CD14-positive monocyte (primary cell): Measurements from ENCODE around the gene OVCH1. TPM values are rescaled to one million over a fixed set of nuclear protein-coding genes. Genes with fewer than 3 reads are reported as not detected.
A peak's percentile ranks its signal among the peaks of the same experiment; 100 is the strongest.

Source experiments
- DNase-seq, 3 donors: peaks; one replicate each; pipeline ENCODE4 v3.0.0-alpha.2; 2011 to 2022
- H2AFZ ChIP-seq: 2 replicates; pipeline ENCODE4 v1.6.0; 2012; ENCODE audit warnings: mild to moderate bottlenecking, low read depth, low read length, inconsistent platforms; ENCODE audit not compliant: insufficient read depth, poor library complexity, severe bottlenecking
- H3K27ac ChIP-seq, 2 donors: 1 replicate in 1 of 2; 2 replicates in 1 of 2; pipeline ENCODE4 v1.5.1; 2012 to 2013; ENCODE audit warnings: low read length in 2 of 2, control low read depth in 1 of 2, inconsistent platforms in 1 of 2, low read depth in 1 of 2, mild to moderate bottlenecking in 1 of 2
- H3K27me3 ChIP-seq, 2 donors: one replicate each; pipeline versions ENCODE4 v1.6.0 to v1.6.1; 2011 to 2013; ENCODE audit warnings: low read length in 2 of 2; ENCODE audit not compliant: control insufficient read depth in 2 of 2, insufficient read depth in 2 of 2
- H3K36me3 ChIP-seq, 2 donors: replicated peaks in 1 of 2; 1 replicate in 1 of 2; 2 replicates in 1 of 2; pipeline versions ENCODE4 v1.5.1 to v1.6.1; 2012 to 2013; ENCODE audit warnings: low read length in 2 of 2, control low read depth in 1 of 2, inconsistent platforms in 1 of 2, mild to moderate bottlenecking in 1 of 2; ENCODE audit not compliant: insufficient read depth in 2 of 2, control insufficient read depth in 1 of 2
- H3K4me1 ChIP-seq, 2 donors: 1 replicate in 1 of 2; 2 replicates in 1 of 2; pipeline versions ENCODE4 v1.5.1 to v1.6.1; 2012 to 2013; ENCODE audit warnings: low read length in 2 of 2, control low read depth in 1 of 2, inconsistent platforms in 1 of 2, mild to moderate bottlenecking in 1 of 2, moderate library complexity in 1 of 2; ENCODE audit not compliant: insufficient read depth in 2 of 2, control insufficient read depth in 1 of 2
- H3K4me2 ChIP-seq: replicated peaks from 2 replicates; pipeline ENCODE3; 2012; ENCODE audit warnings: low read length, moderate library complexity, mild to moderate bottlenecking; ENCODE audit not compliant: poor library complexity, severe bottlenecking; ENCODE audit errors: extremely low read depth
- H3K4me3 ChIP-seq, 3 experiments: fragments of 200-600 bp in 1 of 3; sonication (generic) in 1 of 3; replicated peaks in 1 of 3; 1 replicate in 2 of 3; 2 replicates in 1 of 3; pipeline ENCODE4 v1.5.1; 2011 to 2013; ENCODE audit warnings: low read length in 3 of 3, mild to moderate bottlenecking in 3 of 3, control low read depth in 2 of 3, low read depth in 2 of 3, inconsistent platforms in 1 of 3, moderate library complexity in 1 of 3
- H3K79me2 ChIP-seq: 2 replicates; pipeline ENCODE4 v1.6.0; 2012; ENCODE audit warnings: mild to moderate bottlenecking, control low read depth, inconsistent platforms, low read length, moderate library complexity; ENCODE audit not compliant: insufficient read depth
- H3K9ac ChIP-seq: 2 replicates; pipeline ENCODE4 v1.6.0; 2017; ENCODE audit warnings: low read length, mild to moderate bottlenecking; ENCODE audit not compliant: insufficient read depth, poor library complexity, severe bottlenecking
- H3K9me3 ChIP-seq, 2 donors: replicated peaks in 1 of 2; 1 replicate in 1 of 2; 2 replicates in 1 of 2; pipeline versions ENCODE4 v1.5.1 to v1.6.1; 2012 to 2013; ENCODE audit warnings: low read length in 2 of 2, control low read depth in 1 of 2; ENCODE audit not compliant: control insufficient read depth in 1 of 2, insufficient read depth in 1 of 2
- H4K20me1 ChIP-seq: 2 replicates; pipeline ENCODE4 v1.6.0; 2012; ENCODE audit warnings: mild to moderate bottlenecking, low read length, control low read depth, moderate library complexity; ENCODE audit not compliant: insufficient read depth
- H3K27ac Mint-ChIP-seq, 7 donors: one replicate each; pipeline ENCODE4 v1.8.0; 2020; ENCODE audit warnings: mild to moderate bottlenecking in 7 of 7, mixed read lengths in 7 of 7, moderate library complexity in 6 of 7, inconsistent platforms in 2 of 7
- H3K27me3 Mint-ChIP-seq, 3 donors: one replicate each; pipeline ENCODE4 v1.8.0; 2021 to 2022; ENCODE audit warnings: low read depth in 3 of 3, mild to moderate bottlenecking in 3 of 3, mixed read lengths in 3 of 3, moderate library complexity in 3 of 3, inconsistent platforms in 1 of 3
- H3K36me3 Mint-ChIP-seq, 2 donors: one replicate each; pipeline ENCODE4 v1.8.0; 2020; ENCODE audit warnings: mixed read lengths in 2 of 2, inconsistent platforms in 1 of 2, mild to moderate bottlenecking in 1 of 2
- H3K4me1 Mint-ChIP-seq: one replicate; pipeline ENCODE4 v1.8.0; 2020; ENCODE audit warnings: mild to moderate bottlenecking, mixed read lengths
- H3K4me3 Mint-ChIP-seq, 2 donors: one replicate each; pipeline ENCODE4 v1.8.0; 2020; ENCODE audit warnings: mild to moderate bottlenecking in 2 of 2, mixed read lengths in 2 of 2, moderate library complexity in 1 of 2
- H3K9me3 Mint-ChIP-seq, 7 donors: one replicate each; pipeline ENCODE4 v1.8.0; 2020 to 2022; ENCODE audit warnings: mixed read lengths in 7 of 7, mild to moderate bottlenecking in 6 of 7, moderate library complexity in 6 of 7, inconsistent platforms in 2 of 7
- WGBS: methylation state at CpG from one replicate; pipeline ENCODE4 v1.1.5; 2013; ENCODE audit warnings: missing lambda C conversion rate; ENCODE audit not compliant: insufficient coverage; 5-methylcytosine and 5-hydroxymethylcytosine counted together
- intact Hi-C, 2 donors: fragments of 100-400 bp; cut with micrococcal nuclease; formaldehyde crosslinking; loops; one replicate each; pipeline versions ENCODE4 v1.15.0 to v1.15.1; 2023
- polyA plus RNA-seq, 3 donors: library from polyadenylated mRNA; depleted of rRNA in 1 of 3; unstranded in 2 of 3; stranded (reverse) in 1 of 3; fragments of 300-500 nt in 2 of 3; fragments of >200 nt in 1 of 3; fragmentation: Illumina TruSeq in 2 of 3; gene quantifications; 1 replicate in 2 of 3; 2 replicates in 1 of 3; pipeline ENCODE4 v1.2.3, GENCODE V29; 2012 to 2021
- TF ChIP-seq, protein P1 (sequence below): fragments of 200-600 bp; IDR thresholded peaks from one replicate; pipeline ENCODE4 v1.8.0; 2022; ENCODE audit warnings: antibody characterized with exemption, mild to moderate bottlenecking

The OVCH1 gene
- polyA plus RNA-seq, 3 donors, result 0.03 TPM; not detected in 2

DNA sequence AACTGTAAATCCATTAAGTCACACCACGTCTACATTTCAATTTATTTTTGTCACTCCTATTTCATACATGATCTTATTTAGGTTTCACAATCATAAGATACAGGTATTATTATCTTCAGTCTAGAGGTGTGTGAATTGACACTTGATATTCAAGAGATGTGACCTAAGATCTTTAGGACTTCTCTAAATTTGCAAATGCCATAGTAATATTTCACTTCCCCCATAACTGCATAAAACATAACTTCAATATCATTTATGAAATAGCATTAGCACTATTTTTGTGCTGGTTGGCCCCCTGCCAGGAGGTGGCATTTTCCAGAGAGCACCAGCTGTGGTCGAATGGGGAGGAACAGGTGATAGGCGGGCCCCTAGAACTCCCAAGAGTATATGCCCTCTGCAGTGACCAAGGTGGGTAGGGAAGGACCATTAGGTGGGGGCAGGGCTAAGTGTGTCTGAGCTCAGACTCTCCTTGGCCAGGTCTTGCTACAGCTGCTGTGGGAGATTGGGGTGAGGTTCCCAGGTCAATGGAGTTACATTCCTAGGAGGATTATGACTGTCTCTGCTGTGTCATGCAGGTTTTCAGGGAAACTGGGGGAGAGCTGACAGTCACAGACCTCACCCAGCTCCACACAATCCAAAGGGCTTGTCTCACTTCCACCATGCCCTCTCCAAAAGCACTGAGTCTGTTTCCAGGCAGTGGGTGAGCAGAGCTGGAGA is 67.3 kb downstream of the OVCH1 start:
- TF ChIP-seq, protein P1, sequence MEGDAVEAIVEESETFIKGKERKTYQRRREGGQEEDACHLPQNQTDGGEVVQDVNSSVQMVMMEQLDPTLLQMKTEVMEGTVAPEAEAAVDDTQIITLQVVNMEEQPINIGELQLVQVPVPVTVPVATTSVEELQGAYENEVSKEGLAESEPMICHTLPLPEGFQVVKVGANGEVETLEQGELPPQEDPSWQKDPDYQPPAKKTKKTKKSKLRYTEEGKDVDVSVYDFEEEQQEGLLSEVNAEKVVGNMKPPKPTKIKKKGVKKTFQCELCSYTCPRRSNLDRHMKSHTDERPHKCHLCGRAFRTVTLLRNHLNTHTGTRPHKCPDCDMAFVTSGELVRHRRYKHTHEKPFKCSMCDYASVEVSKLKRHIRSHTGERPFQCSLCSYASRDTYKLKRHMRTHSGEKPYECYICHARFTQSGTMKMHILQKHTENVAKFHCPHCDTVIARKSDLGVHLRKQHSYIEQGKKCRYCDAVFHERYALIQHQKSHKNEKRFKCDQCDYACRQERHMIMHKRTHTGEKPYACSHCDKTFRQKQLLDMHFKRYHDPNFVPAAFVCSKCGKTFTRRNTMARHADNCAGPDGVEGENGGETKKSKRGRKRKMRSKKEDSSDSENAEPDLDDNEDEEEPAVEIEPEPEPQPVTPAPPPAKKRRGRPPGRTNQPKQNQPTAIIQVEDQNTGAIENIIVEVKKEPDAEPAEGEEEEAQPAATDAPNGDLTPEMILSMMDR, result no peak
- peak overlapping the region; percentile 39 to 96 (median 83) for H3K27ac Mint-ChIP-seq
- no peaks in the 10 kb centered on the region for H4K20me1 ChIP-seq
- H3K27ac ChIP-seq, result peak overlapping the region in 1 of 2 donors; percentile 26
- H3K9ac ChIP-seq, result no peak overlapping the region
- no peak overlapping the region for H3K4me3 Mint-ChIP-seq
- H3K27me3 ChIP-seq, result no peaks in the 10 kb centered on the region
- intact Hi-C loops, result loop anchor here (2.0 to 10.0 kb wide), 4 partner anchors 48 to 265 kb away; partner anchors contain the start of gene ERGIC2 (in 2 of the 2)
- no peak overlapping the region for H3K4me2 ChIP-seq
- peaks cover 36 to 41% of the 10 kb centered on the region in 2 donors for H3K4me1 ChIP-seq
- H3K36me3 Mint-ChIP-seq, result peaks cover 0 to 7% of the 10 kb centered on the region in 2 donors
- no peak overlapping the region for H3K4me3 ChIP-seq
- H3K4me1 Mint-ChIP-seq, result peaks cover 40% of the 10 kb centered on the region
- WGBS, result 58% methylated on average over 2 of the region's 3 CpGs
- no peaks in the 10 kb centered on the region for H3K79me2 ChIP-seq
- H3K9me3 Mint-ChIP-seq, result peaks cover 0 to 4% (median 0%) of the 10 kb centered on the region in 7 donors
- peaks cover 0 to 3% (median 0%) of the 10 kb centered on the region in 3 donors for H3K27me3 Mint-ChIP-seq
- H3K36me3 ChIP-seq, result no peaks in the 10 kb centered on the region
- no peaks in the 10 kb centered on the region for H3K9me3 ChIP-seq
- no peak overlapping the region for H2AFZ ChIP-seq
- peak in 2 of 3 donors; percentile 5 to 12 for DNase-seq

DNA sequence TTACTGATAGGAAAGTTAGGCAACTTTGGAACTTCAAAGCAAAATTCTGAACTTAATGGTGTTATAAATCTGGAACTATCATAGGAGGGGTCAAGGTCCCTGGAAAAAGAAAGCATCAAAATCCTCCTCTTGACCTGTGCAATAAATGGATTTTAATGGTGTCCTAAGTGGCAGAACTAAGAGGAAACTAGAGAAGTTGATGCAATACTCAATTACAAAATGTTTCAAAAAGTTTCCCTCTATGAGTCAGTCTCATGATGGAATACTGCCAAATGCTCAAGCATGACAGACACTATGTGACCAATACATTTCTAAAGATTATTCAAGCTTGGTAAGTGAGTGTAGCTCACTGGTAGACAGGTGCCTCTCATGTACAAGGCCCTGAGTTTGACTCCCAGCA is 68.9 kb downstream of the OVCH1 start:
- Mint-ChIP-seq H3K4me3 (no peak overlapping the region), H3K27ac (peak overlapping the region; percentile 84 to 96 (median 93)), H3K36me3 (peaks cover 0 to 7% of the 10 kb centered on the region in 2 donors), H3K27me3 (peaks cover 0 to 3% (median 0%) of the 10 kb centered on the region in 3 donors), H3K4me1 (peaks cover 37% of the 10 kb centered on the region), H3K9me3 (peaks cover 0 to 8% (median 6%) of the 10 kb centered on the region in 7 donors)
- no peak overlapping the region for H2AFZ ChIP-seq
- intact Hi-C loops, result loop anchor here (2.0 to 10.0 kb wide), 4 partner anchors 46 to 264 kb away; partner anchors contain the start of gene ERGIC2 (in 2 of the 2)
- TF ChIP-seq, protein P1, result no peak
- H3K4me2 ChIP-seq, result peak overlapping the region; percentile 28
- no peaks in the 10 kb centered on the region for H3K27me3 ChIP-seq
- DNase-seq, result peak; percentile 90 to 99 (median 95)
- no peaks in the 10 kb centered on the region for H3K36me3 ChIP-seq
- peaks cover 33 to 38% of the 10 kb centered on the region in 2 donors for H3K4me1 ChIP-seq
- H4K20me1 ChIP-seq, result no peaks in the 10 kb centered on the region
- no peak overlapping the region for H3K9ac ChIP-seq
- peak overlapping the region; percentile 35 to 85 for H3K27ac ChIP-seq
- H3K9me3 ChIP-seq, result peaks cover 0 to 2% of the 10 kb centered on the region in 2 donors
- peak overlapping the region in 1 of 3 experiments; percentile 34 for H3K4me3 ChIP-seq
- H3K79me2 ChIP-seq, result no peaks in the 10 kb centered on the region
